Measurements from ENCODE around the gene RPS27L. TPM values are rescaled to one million over a fixed set of nuclear protein-coding genes. Genes with fewer than 3 reads are reported as not detected.

RPS27L gene
- total RNA-seq, 1 experiment from 2014 or later, result 154 TPM

- CTCF ChIA-PET, result interaction anchor here (1.4 kb wide), 1 partner anchor 373 kb away, joined by 5 read pairs; no protein-coding TSS in a partner anchor
- DNase-seq (ENCODE audit: unreplicated experiment), result no peak
- TF ChIP-seq, protein P1, sequence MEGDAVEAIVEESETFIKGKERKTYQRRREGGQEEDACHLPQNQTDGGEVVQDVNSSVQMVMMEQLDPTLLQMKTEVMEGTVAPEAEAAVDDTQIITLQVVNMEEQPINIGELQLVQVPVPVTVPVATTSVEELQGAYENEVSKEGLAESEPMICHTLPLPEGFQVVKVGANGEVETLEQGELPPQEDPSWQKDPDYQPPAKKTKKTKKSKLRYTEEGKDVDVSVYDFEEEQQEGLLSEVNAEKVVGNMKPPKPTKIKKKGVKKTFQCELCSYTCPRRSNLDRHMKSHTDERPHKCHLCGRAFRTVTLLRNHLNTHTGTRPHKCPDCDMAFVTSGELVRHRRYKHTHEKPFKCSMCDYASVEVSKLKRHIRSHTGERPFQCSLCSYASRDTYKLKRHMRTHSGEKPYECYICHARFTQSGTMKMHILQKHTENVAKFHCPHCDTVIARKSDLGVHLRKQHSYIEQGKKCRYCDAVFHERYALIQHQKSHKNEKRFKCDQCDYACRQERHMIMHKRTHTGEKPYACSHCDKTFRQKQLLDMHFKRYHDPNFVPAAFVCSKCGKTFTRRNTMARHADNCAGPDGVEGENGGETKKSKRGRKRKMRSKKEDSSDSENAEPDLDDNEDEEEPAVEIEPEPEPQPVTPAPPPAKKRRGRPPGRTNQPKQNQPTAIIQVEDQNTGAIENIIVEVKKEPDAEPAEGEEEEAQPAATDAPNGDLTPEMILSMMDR (IDR thresholded peaks at IDR 0.05; ENCODE audit: unreplicated experiment), result no peak
- H3K4me3 Mint-ChIP-seq (ENCODE audit: unreplicated experiment), result peak overlapping the region; percentile 92
- H3K36me3 Mint-ChIP-seq (ENCODE audit: insufficient read depth, unreplicated experiment), result peaks cover 70% of the 10 kb centered on the region
- H3K27me3 Mint-ChIP-seq (ENCODE audit: insufficient read depth, unreplicated experiment), result no peaks in the 10 kb centered on the region
- POLR2A ChIA-PET, result interaction anchor here (0.7 to 3.2 kb wide), 12 partner anchors 8 to 234 kb away, joined by 3 to 100 read pairs (median 6); partner anchors contain the start of genes APH1B and RAB8B
- BruUV-seq (replicated peaks), result no TSS peak
- H3K4me1 Mint-ChIP-seq (ENCODE audit: insufficient read depth, unreplicated experiment), result no peaks in the 10 kb centered on the region
- H3K9me3 Mint-ChIP-seq (ENCODE audit: unreplicated experiment), result peaks cover 7% of the 10 kb centered on the region
- H3K27ac Mint-ChIP-seq (ENCODE audit: low read depth, unreplicated experiment), result peak overlapping the region; percentile 98
- intact Hi-C loops (cut with micrococcal nuclease), result loop anchor here (5.0 kb wide), 1 partner anchor 247 kb away; no protein-coding TSS in a partner anchor
Observed at GRCh38 chr15:63155486-63155885, 1.8 kb downstream of the RPS27L start.

DNA sequence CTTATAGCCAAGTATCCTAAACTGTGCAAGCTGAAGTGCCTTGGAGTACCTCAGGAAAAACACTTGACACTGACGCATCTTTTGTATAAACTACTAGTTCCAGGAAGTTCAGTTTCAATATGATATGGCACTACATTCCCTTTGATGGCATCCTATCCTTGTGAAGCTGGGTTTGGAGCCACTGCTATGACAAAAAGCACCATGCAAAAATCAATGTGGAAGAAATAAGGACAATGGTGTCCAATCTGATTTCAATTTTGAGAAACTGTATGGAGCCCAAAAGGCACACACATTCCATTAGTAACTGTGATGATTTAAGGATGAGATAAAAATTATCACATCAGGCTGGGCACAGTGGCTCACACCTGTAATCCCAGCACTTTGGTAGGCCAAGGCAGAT lies 5.6 kb downstream of the RPS27L start:
- Mint-ChIP-seq H3K4me3 (ENCODE audit: unreplicated experiment) (no peak overlapping the region), H3K27me3 (ENCODE audit: insufficient read depth, unreplicated experiment) (no peaks in the 10 kb centered on the region), H3K9me3 (ENCODE audit: unreplicated experiment) (no peaks in the 10 kb centered on the region), H3K27ac (ENCODE audit: low read depth, unreplicated experiment) (no peak overlapping the region), H3K4me1 (ENCODE audit: insufficient read depth, unreplicated experiment) (peaks cover 6% of the 10 kb centered on the region), H3K36me3 (ENCODE audit: insufficient read depth, unreplicated experiment) (peaks cover 93% of the 10 kb centered on the region)
- no TSS peak for BruUV-seq (replicated peaks)
- POLR2A ChIA-PET, result interaction anchor here (1.2 to 9.3 kb wide), 3 partner anchors 16 to 341 kb away, joined by 3 to 90 read pairs (median 4); no protein-coding TSS in a partner anchor
- intact Hi-C loops (cut with micrococcal nuclease), result no loop called here
- CTCF ChIA-PET, result interaction anchor here (0.5 to 1.8 kb wide), 4 partner anchors 16 to 428 kb away, joined by 3 to 4 read pairs (median 4); no protein-coding TSS in a partner anchor
- no peak for DNase-seq (ENCODE audit: unreplicated experiment)
- TF ChIP-seq, protein P1 (IDR thresholded peaks at IDR 0.05; ENCODE audit: unreplicated experiment), result no peak

DNA sequence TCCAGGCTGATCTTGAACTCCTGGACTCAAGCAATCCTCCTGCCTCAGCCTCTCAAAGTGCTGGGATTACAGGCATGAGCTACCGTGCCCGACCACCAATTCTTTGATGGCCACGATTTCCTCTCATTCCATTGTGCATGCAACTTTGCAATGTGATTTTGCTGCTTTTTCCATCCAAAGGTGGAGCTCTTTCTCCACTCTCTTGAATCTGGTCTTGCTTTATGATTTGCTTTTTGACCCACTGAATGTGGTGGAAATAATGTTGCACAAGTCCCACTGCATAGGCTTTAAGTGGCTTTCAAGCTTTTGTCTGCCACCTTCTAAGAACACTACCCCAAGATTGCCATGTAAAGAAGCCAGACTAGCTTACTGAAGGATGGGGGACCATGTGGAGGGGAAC lies 10.6 kb downstream of the RPS27L start:
- no peak overlapping the region for H3K4me3 Mint-ChIP-seq (ENCODE audit: unreplicated experiment)
- no peak overlapping the region for H3K27ac Mint-ChIP-seq (ENCODE audit: low read depth, unreplicated experiment)
- no peak for DNase-seq (ENCODE audit: unreplicated experiment)
- intact Hi-C loops (cut with micrococcal nuclease), result no loop called here
- no TSS peak for BruUV-seq (replicated peaks)
- ChIA-PET POLR2A (interaction anchor here (0.9 to 9.3 kb wide), 6 partner anchors 8 to 317 kb away, joined by 3 to 90 read pairs (median 4); partner anchors contain the start of gene RPS27L), CTCF (interaction anchor here (0.5 to 1.2 kb wide), 6 partner anchors 10 to 131 kb away, joined by 3 to 4 read pairs (median 3); partner anchors contain the start of genes APH1B and RPS27L)
- no peaks in the 10 kb centered on the region for H3K27me3 Mint-ChIP-seq (ENCODE audit: insufficient read depth, unreplicated experiment)
- H3K36me3 Mint-ChIP-seq (ENCODE audit: insufficient read depth, unreplicated experiment), result peaks cover 58% of the 10 kb centered on the region
- TF ChIP-seq, protein P1 (IDR thresholded peaks at IDR 0.05; ENCODE audit: unreplicated experiment), result no peak
- peaks cover 6% of the 10 kb centered on the region for H3K4me1 Mint-ChIP-seq (ENCODE audit: insufficient read depth, unreplicated experiment)
- no peaks in the 10 kb centered on the region for H3K9me3 Mint-ChIP-seq (ENCODE audit: unreplicated experiment)

GRCh38 chr15:63145426-63145825 lies 11.9 kb downstream of the RPS27L start:
- TF ChIP-seq, protein P1 (IDR thresholded peaks at IDR 0.05; ENCODE audit: unreplicated experiment), result no peak
- DNase-seq (ENCODE audit: unreplicated experiment), result no peak
- H3K4me1 Mint-ChIP-seq (ENCODE audit: insufficient read depth, unreplicated experiment), result peaks cover 6% of the 10 kb centered on the region
- H3K36me3 Mint-ChIP-seq (ENCODE audit: insufficient read depth, unreplicated experiment), result peaks cover 48% of the 10 kb centered on the region
- H3K27me3 Mint-ChIP-seq (ENCODE audit: insufficient read depth, unreplicated experiment), result no peaks in the 10 kb centered on the region
- CTCF ChIA-PET, result no interaction called here
- H3K4me3 Mint-ChIP-seq (ENCODE audit: unreplicated experiment), result no peak overlapping the region
- intact Hi-C loops (cut with micrococcal nuclease), result no loop called here
- no peak overlapping the region for H3K27ac Mint-ChIP-seq (ENCODE audit: low read depth, unreplicated experiment)
- POLR2A ChIA-PET, result interaction anchor here (0.7 to 9.3 kb wide), 3 partner anchors 10 to 1298 kb away, joined by 3 to 90 read pairs (median 3); no protein-coding TSS in a partner anchor
- H3K9me3 Mint-ChIP-seq (ENCODE audit: unreplicated experiment), result no peaks in the 10 kb centered on the region
- no TSS peak for BruUV-seq (replicated peaks)
